GM21526 (cell line): ENCODE results near the gene F2.
"Not testable (repeated sequence)": the region's sequence is repeated elsewhere in the genome, so short reads cannot be mapped to it uniquely, and the experiment has no call there.

Experiments used
- ATAC-seq: cut with Tn5 transposase; IDR thresholded peaks from one replicate; pipeline ENCODE4 v1.9.1; 2021; ENCODE audit warnings: moderate library complexity; ENCODE audit not compliant: unreplicated experiment, low FRiP score

F2 gene

DNA sequence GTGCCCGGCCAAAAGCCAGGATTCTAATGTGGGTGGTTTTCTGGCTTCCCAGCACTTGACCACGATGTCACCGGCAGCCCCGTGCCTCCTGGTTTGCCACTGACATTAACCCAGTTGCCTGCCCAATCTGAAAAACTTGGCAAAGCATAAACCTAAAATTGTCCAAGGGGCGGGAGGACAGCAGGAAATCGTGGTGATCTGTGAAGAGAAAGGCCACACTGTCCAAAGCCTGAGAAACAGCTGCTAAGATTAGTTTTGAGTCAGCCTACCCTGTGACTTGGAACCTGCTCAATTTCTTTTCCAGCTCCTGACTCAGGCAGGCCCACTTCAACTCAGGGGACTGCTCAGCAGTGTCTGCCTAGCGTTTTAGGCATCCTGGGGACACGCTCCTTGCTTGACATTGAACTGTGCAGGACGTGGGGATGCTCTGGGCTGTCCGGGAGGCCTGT is 8.2 kb upstream of the F2 start:
- ATAC-seq = no peak

- no peak for ATAC-seq
These were observed 7.7 kb upstream of the F2 start for GRCh38 chr11:46711303-46711702.

DNA sequence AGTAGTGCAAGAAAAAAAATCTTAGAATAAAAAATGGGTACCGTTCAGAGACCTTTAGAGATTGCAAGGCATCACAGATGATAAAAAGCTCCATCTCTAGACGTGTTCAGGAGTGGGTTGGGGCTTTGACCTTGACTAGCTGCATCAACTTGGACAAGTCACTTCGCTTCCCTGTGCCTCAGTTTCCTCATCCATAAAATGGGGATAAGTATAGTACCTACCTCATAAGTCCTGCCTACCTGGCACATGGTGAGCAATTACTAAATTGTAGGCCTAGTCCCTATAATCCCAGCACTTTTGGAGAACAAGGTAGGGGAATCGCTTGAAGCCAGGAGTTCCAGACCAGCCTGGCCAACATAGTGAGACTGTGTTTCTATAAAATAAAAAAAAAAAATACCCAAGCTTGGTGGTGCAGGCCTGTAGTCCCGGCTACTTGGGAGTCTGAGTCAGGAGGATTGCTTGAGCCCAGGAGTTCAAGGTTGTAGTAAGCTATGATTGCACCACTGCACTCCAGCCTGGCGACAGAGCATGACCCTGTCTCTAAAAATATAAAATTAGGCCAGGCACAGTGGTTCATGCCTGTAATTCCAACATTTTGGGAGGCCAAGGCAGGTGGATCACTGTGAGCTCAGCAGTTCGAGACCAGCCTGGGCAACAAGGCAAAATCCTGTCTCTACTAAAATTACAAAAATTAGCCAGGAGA is 6.0 kb upstream of the F2 start:
- no peak for ATAC-seq

DNA sequence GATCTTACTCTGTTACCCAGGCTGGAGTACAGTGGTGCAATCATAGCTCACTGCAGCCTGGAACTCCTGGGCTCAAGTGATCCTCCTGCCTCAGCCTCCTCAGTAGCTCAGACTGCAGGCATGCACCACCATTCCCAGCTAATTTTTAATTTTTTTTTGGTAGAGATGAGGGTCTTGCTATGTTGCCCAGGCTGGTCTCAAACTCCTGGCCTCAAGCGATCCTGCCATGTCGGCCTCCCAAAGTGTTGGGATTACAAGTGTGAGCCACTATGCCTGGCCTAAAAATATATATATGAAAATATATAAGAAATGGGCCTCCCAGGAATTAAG is 1.2 kb upstream of the F2 start:
- ATAC-seq = not testable (repeated sequence)

DNA sequence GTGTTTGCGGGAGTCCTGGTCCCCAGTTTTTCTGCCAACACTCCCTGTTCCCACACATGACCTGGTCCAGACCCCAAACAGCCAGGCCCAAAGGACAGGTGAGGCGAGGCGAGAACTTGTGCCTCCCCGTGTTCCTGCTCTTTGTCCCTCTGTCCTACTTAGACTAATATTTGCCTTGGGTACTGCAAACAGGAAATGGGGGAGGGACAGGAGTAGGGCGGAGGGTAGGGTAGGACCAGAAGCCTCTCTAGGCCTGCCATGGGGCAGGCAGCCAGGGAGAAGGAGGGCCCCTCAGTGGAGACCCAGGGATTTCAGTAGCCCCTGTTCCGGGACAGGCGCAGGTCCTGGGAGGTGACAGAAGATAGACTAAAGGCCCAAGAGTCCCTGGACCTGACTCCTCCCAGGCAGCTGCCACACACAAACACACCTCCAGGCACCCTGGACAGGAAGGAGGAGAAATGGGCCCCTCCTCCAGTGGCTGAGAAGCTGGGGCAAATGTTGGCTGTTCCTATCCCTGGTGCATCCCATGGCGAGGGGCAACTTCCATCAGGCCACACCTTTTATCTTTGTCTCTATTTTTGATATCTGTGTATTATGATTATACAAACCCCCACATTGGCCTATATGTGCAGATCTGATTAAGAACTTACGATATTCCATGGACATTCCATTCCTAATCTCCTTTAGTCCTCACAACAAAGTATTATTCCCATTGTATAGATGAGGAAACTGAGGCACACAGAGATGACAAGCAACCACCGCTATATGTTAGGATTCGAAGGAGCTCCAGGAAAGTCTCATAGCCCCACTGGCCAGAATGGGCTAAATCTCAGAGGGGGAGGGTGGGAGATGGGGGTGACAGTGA is 626 bp upstream of the F2 start:
- no peak for ATAC-seq

DNA sequence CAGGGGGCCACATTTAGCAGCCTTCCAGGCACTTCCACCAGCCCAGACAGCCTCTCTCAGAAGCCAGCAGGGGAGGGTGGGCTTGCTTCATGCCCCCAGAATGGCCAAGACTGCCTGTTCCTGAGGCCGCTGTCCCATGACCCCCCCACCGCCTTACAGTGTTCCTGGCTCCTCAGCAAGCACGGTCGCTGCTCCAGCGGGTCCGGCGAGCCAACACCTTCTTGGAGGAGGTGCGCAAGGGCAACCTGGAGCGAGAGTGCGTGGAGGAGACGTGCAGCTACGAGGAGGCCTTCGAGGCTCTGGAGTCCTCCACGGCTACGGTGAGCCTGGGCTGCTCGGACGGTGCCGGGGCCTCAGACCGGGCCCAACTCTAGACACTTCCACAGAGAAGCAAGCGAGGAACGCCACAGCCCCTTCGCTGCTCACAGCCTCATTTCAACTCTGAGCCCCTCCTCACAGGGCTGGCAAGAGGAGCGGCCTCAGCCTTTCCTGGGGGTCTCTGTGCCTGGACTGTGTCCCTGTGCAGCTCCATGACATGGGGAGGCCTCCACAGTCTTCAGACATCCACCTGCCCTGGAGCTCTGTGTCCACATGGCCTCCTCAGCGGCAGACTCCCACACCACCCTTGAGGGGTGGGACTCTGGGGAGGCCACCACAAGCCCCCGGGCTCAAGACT is 668 bp downstream of the F2 start:
- ATAC-seq = no peak

DNA sequence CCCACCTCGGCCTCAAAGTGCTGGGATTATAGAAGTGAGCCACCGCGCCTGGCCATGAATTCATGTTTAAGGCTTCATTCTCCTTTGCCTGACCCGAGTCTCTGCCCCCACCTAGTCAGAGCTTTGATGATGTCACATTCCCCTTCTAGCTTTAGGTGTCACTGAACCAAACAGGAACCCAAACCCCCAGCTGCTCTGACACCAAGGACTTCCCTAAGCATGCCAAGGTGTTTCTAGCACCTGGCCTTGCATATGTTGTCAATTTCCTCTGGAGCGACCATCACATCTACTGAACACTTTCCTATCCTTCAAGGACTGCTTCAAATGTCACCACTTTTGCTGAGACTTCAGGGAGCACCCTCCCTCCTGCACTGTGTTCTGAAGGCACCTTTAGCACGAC is 2.3 kb downstream of the F2 start:
- ATAC-seq = no peak

DNA sequence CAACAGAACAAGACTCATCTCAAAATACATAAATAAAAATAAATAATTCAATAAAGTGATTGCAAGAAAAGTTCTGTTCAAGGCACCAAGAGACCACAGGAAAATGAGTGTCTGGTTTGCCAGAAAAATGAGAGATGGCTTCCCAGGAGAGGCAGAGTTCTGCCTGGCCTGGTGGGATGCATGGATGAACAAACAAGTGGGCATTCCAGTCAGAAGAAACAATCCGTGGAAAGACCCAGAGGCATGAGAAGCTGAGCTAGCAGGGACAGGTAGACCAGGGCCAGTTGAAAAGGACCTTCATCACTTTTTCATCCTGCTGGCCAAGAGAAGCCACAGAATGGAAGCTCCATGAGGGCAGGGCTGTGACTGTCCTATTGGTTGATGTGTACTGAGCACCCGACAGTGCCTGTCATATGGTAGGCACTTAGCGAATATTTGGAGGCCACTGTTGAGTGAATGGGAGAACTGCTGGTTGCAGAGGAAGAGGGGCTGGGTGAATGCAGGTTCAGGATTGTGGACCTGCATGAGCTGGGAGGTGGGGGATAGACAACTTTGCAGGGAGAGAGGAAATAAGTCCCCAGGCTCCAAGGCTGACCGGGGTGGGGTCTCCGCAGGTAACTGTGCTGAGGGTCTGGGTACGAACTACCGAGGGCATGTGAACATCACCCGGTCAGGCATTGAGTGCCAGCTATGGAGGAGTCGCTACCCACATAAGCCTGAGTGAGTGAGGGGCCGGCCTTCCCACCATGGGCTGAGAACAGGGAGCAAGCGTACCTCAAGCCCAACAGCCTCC is 3.7 kb downstream of the F2 start:
- no peak for ATAC-seq

- no peak for ATAC-seq
These were observed 4.3 kb downstream of the F2 start for GRCh38 chr11:46723359-46723680.

- no peak for ATAC-seq
These were observed 5.1 kb downstream of the F2 start for GRCh38 chr11:46724088-46724487.

DNA sequence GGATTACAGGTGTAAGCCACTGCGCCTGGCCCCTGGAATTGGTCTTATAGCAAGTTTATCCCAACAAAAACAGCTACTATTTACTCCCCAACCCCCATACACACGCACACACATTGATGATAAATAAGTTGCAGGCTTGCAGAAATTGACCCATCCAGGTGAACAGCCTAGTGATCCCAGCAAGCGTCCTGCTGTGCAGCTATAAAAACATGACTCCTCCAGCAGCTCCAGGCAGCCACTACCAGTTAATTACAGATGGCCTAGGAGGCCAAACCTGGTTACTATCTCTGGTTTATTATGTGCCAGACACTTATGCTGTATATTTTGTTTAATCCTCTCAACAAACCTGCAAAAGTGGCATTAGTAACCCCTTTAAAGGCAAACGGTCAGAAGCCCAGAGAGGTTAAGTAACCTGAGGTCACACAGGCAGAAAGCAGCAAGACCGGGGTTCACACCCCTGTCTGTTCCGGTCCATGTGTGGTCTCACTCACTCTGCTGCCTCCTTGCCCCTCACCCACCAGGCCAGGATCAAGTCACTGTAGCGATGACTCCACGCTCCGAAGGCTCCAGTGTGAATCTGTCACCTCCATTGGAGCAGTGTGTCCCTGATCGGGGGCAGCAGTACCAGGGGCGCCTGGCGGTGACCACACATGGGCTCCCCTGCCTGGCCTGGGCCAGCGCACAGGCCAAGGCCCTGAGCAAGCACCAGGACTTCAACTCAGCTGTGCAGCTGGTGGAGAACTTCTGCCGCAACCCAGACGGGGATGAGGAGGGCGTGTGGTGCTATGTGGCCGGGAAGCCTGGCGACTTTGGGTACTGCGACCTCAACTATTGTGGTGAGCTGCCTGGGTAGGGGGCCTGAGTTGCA is 6.6 kb downstream of the F2 start:
- ATAC-seq = no peak

DNA sequence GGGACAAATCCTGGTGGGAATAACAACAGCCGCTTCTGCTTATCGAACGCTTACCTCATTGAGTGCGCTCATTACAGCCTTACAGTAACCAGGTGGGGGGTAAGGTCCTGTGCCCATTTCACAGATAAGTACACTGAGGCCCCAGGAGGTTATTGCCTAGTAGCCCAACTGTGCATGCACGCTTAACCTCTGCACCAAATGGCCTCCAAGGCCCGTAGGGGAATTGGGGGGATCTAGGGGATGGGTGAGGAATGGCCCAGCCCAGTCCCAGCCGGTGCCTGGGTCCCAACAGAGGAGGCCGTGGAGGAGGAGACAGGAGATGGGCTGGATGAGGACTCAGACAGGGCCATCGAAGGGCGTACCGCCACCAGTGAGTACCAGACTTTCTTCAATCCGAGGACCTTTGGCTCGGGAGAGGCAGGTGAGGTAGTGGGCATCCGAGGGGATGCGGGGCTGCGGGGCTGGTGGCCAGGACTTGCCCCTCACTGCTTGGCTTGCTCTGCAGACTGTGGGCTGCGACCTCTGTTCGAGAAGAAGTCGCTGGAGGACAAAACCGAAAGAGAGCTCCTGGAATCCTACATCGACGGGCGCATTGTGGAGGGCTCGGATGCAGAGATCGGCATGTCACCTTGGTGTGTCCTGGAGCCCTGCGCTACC is 7.3 kb downstream of the F2 start:
- no peak for ATAC-seq

DNA sequence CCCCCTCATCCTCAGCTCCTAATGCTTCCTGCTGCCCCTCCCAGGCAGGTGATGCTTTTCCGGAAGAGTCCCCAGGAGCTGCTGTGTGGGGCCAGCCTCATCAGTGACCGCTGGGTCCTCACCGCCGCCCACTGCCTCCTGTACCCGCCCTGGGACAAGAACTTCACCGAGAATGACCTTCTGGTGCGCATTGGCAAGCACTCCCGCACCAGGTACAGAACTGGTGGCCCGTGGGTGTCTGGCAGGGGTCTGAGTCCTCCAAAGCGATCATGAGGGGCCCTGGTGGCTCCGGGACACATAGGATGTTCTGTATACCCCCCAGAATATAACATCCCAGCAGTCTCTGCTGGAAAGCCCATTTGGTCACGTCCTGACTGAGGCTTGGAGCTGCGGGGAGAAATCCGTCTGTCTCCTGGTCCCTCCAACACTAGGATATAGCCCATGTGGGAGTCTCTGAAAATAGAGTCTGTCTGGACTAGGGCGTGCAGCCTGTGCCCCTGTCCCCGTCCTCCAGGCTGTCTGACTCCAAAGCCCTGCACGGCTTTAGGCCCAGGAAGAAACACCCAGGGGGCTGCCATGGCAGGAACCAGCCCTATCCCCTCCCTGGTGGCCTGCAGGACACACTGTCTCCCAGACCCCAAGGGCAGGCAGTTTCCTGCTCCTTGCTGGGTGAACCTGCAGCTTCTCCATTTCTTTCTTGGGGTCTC is 9.1 kb downstream of the F2 start:
- ATAC-seq = no peak

GRCh38 chr11:46728659-46729040 is 9.6 kb downstream of the F2 start:
- no peak for ATAC-seq

- ATAC-seq = no peak
These were observed 10.4 kb downstream of the F2 start for GRCh38 chr11:46729110-46730027.

GRCh38 chr11:46731545-46731944 is 12.5 kb downstream of the F2 start:
- no peak for ATAC-seq

DNA sequence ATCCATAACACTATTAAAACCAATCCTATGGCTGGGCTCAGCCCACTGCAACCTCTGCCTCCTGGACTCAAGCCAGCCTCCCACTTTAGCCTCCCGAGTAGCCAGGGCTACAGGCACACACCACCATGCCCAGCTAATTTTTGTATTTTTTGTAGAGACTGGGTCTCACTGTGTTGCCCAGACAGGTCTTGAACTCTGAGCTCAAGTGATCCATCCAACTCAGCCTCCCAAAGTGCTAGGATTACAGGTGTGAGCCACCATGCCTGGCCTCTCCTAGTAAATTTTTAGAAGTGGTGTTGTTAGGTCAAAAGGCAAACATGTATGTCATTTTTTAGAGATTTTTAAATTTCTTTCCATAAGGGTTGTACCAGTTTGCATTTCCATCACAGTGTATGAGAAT is 14.2 kb downstream of the F2 start:
- ATAC-seq = no peak

DNA sequence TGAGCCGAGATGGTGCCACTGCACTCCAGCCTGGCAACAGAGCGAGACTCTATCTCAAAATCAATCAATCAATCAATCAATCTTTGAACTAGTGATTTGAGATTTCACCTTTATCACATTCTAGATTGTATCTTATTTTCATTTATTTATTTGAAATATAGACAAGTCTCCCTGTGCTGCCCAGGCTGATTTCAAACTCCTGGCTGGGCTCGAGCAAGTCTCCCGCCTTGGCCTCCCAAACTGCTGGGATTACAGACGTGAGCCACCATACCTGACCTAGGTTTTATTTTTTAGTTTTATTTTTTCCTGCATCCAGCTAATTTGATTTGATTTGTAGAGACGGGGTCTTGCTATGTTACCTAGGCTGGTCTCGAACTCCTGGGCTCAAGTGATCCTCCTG is 17.1 kb downstream of the F2 start:
- no peak for ATAC-seq
